Ectodermal cell (in vitro differentiated cells): ENCODE measurements around the gene NDUFS5.
"Not testable (repeated sequence)": the region's sequence is repeated elsewhere in the genome, so short reads cannot be mapped to it uniquely, and the experiment has no call there.

Source experiments
- H3K27ac ChIP-seq: 2 replicates; pipeline ENCODE4 v1.7.0; 2013; ENCODE audit warnings: mild to moderate bottlenecking, low read depth, low read length; ENCODE audit not compliant: insufficient read depth, poor library complexity, severe bottlenecking
- H3K27me3 ChIP-seq: 2 replicates; pipeline ENCODE4 v1.7.0; 2013; ENCODE audit warnings: mild to moderate bottlenecking, low read length; ENCODE audit not compliant: insufficient read depth, control insufficient read depth, poor library complexity, severe bottlenecking
- H3K36me3 ChIP-seq: one replicate; pipeline ENCODE4 v1.7.0; 2013; ENCODE audit warnings: low read length; ENCODE audit not compliant: control insufficient read depth, insufficient read depth
- H3K4me1 ChIP-seq: one replicate; pipeline ENCODE4 v1.7.0; 2013; ENCODE audit warnings: low read length; ENCODE audit not compliant: control insufficient read depth, insufficient read depth
- H3K4me3 ChIP-seq: 2 replicates; pipeline ENCODE4 v1.7.0; 2013; ENCODE audit warnings: low read depth, low read length, control low read depth; ENCODE audit not compliant: insufficient read depth
- H3K9me3 ChIP-seq: 2 replicates; pipeline ENCODE4 v1.7.0; 2013; ENCODE audit warnings: mild to moderate bottlenecking, low read length, moderate library complexity; ENCODE audit not compliant: control insufficient read depth
- WGBS, 2 experiments: methylation state at CpG; one replicate each; pipeline ENCODE4 v1.1.7; 2013; ENCODE audit warnings: missing lambda C conversion rate in 2 of 2; 5-methylcytosine and 5-hydroxymethylcytosine counted together

NDUFS5 gene

DNA sequence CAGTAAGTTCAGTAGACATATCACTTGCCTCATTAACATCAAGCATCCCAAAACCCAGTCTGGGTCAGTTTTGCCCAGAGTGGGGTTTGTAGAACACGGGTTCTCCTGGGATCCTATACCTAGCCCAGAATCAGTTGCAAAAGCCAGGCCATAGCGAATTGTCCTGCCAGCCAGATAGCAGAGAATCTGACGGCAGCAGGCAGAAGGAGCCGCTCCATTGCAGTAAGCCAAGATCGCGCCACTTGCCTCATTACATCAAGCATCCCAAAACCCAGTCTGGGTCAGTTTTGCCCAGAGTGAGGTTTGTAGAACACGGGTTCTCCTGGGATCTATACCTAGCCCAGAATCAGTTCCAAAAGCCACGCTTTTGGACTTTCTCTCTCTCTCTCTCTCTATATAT is 19.1 kb downstream of the NDUFS5 start:
- 93 to 94% methylated on average over 6 to 7 of the region's 8 CpGs for WGBS, 2 experiments
- Histone ChIP-seq H3K27me3 (no peaks in the 10 kb centered on the region), H3K27ac (no peak overlapping the region), H3K36me3 (peaks cover 4% of the 10 kb centered on the region), H3K9me3 (no peaks in the 10 kb centered on the region), H3K4me3 (no peak overlapping the region), H3K4me1 (no peaks in the 10 kb centered on the region)

DNA sequence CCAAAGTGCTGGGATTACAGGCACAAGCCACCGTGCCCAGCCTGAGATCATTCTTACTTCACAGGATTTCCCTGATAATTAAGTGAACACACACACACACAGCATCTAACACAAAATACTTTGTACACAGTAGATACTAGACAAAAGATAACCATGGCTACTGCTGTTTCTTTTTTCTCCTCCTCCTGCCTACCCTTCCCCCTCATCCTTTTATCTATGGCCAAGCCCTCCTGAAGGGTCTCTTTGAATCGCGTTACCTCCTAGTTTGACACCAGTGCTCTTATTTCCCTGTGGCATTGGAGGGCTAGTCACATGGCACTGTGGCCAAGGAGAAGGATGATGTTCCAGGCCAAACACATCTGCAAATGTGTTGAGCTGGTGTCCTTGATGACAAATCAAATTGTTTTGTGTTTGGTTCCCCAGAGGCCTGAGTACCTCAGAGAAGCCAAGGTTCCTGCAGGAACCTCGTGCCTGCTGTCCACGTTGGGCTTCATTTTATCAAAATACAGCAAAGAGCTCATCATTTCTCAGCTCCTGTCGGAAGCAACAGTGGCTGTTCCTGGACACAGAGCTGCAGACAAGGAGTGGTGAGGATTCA is 20.6 kb downstream of the NDUFS5 start:
- Histone ChIP-seq H3K27ac (peak overlapping the region; percentile 11), H3K4me1 (no peaks in the 10 kb centered on the region), H3K9me3 (no peaks in the 10 kb centered on the region), H3K36me3 (no peaks in the 10 kb centered on the region), H3K27me3 (no peaks in the 10 kb centered on the region), H3K4me3 (no peak overlapping the region)
- 74 to 79% methylated on average over 6 of the region's 6 CpGs for WGBS, 2 experiments

DNA sequence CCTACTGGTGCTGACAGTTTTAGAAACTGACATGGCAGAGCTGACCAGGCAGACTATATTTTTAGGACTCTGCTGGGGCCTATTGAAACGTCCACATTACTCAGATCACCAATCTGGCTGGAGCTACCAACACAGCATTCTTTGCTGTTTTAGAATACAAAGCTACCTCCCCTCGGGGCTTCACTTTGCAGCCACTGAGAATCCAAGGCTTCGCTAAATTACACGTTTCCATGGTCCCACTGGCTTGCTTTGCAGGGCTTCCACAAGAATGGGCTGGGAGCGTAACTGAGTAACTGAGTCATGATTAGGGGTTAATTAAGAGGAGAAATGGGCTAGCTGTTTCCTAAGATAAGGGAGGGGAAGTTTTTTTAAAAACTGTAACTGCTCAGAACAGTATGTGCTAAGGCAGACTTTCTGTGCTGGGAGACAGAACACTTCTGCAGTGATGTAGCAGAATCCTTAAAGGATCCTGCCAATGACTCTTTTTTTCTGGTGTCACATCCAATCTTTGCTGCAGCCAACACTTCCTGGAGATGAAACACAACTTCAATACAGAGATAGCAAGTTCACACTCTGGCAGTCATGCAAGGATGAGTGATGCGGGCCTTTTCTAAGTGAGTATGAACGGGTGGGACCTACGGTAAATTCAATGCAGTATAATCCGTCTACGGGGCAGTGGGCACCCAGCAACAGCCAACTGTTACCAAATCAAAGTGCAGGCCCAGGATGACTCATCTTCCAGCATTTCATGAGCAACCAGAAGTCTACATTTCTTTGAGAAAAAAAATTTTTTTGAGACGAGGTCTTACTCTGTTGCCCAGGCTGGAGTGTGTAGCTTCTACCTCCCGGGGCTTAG is 21.5 kb downstream of the NDUFS5 start:
- no peaks in the 10 kb centered on the region for H3K36me3 ChIP-seq
- WGBS, 2 experiments: 75 to 81% methylated on average over 12 of the region's 12 CpGs
- peak overlapping the region; percentile 11 for H3K27ac ChIP-seq
- H3K27me3 ChIP-seq: no peaks in the 10 kb centered on the region
- no peak overlapping the region for H3K4me3 ChIP-seq
- H3K4me1 ChIP-seq: no peaks in the 10 kb centered on the region
- no peaks in the 10 kb centered on the region for H3K9me3 ChIP-seq

DNA sequence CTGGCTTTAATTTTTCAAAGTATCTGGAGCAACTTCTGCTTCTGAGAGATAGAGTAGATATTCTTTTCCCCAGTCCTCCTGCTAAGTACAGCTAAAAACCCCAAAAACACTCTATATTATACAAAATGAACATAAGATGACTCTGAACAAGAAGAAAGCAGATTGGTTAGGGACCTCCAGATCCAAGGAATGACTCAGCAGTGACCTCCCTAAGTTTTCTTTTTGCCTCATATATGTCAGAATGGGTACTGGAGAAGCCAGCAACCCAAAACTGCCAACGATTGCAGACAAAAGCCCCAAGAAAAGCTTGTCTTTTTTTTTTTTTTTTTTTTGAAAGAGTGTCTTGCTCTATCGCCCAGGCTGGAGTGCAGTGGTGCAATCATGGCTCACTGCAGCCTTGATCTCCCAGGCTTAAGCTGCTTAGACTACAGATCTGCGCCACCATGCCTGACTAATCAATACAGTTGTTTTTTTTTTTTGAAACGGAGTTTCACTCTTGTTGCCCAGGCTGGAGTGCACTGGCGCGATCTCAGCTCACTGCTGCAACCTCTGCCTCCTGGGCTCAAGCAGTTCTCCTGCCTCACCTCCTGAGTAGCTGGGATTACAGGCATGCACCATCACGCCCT is 22.7 kb downstream of the NDUFS5 start:
- 90 to 95% methylated on average over 7 of the region's 7 CpGs for WGBS, 2 experiments

DNA sequence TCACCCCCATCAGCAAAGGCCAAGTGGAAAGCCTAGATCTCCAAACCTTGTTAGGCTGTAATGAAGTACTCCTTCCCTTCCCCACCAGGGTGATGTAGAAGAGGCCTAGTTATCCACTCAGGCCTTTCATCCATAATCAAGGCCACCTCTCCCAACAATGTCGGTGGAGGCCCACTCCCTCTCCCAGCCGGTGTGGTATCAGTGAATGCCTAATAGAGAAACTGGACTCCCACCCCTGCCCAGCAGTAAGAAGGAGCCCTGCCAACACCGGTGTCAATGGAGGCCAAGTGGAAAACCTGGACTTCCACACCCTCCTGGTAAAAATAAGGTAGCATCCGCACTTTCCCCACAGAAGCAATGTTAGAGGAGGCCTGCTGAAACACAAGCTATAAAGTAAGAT is 23.9 kb downstream of the NDUFS5 start:
- no peaks in the 10 kb centered on the region for H3K9me3 ChIP-seq
- no peaks in the 10 kb centered on the region for H3K4me1 ChIP-seq
- no peaks in the 10 kb centered on the region for H3K27me3 ChIP-seq
- no peak overlapping the region for H3K4me3 ChIP-seq
- 95 to 99% methylated on average over 4 of the region's 4 CpGs for WGBS, 2 experiments
- no peak overlapping the region for H3K27ac ChIP-seq
- H3K36me3 ChIP-seq: no peaks in the 10 kb centered on the region

More for the DNA sequence above, 22.7 kb downstream of the NDUFS5 start:
- Histone ChIP-seq H3K36me3 (no peaks in the 10 kb centered on the region), H3K4me3 (no peak overlapping the region), H3K27ac (no peak overlapping the region), H3K4me1 (no peaks in the 10 kb centered on the region), H3K27me3 (no peaks in the 10 kb centered on the region), H3K9me3 (no peaks in the 10 kb centered on the region)

DNA sequence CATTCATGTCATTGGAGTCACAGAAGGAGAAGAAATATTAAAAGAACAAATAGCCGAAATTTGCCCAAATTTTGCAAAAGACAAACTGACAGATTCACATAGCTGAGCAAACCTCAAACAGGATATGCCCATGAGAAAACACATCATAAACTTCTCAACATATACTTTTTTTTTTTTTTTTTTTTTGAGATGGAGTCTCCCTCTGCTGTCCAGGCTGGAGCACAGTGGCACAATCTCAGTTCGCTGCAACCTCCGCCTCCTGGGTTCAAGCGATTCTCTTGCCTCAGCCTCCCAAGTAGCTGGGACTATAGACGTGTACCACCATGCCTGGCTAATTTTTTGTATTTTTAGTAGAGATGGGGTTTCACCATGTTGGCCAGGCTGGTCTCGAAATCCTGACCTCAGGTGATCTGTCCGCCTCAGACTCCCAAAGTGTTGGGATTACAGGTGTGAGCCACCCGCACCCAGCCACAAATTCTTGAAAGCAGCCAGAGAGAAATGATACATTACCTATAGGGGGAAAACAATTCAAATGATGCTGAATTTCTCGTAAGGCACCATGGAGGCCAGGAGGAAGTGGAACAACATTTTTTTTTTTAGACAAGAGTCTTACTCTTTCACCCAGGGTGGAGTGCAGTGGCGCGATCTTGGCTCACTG is 25.2 kb downstream of the NDUFS5 start:
- H3K27ac ChIP-seq, H3K36me3 ChIP-seq, H3K4me3 ChIP-seq, H3K4me1 ChIP-seq, H3K27me3 ChIP-seq, H3K9me3 ChIP-seq: not testable (repeated sequence)
- WGBS, 2 experiments: 89 to 90% methylated on average over 11 of the region's 11 CpGs

DNA sequence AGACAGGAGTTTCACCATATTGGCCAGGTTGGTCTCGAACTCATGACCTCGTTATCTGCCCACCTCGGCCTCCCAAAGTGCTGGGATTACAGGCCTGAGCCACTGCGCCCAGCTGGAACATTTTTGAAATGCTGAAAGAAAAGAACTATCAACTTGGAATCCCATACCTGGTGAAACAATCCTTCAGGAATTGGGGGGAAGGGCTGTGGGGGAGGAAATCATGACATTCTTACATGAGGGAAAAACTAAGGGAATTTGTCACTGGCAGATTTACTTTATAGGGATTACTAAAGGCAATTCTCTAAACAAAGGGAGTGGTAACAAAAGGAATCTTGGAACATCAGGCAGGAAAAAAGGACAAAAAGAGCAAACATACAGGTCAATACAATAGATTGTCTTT is 25.8 kb downstream of the NDUFS5 start:
- no peaks in the 10 kb centered on the region for H3K4me1 ChIP-seq
- H3K9me3 ChIP-seq: no peaks in the 10 kb centered on the region
- no peaks in the 10 kb centered on the region for H3K27me3 ChIP-seq
- H3K36me3 ChIP-seq: no peaks in the 10 kb centered on the region
- H3K4me3 ChIP-seq: no peak overlapping the region
- H3K27ac ChIP-seq: no peak overlapping the region
- WGBS, 2 experiments: 86 to 88% methylated on average over 4 of the region's 4 CpGs

DNA sequence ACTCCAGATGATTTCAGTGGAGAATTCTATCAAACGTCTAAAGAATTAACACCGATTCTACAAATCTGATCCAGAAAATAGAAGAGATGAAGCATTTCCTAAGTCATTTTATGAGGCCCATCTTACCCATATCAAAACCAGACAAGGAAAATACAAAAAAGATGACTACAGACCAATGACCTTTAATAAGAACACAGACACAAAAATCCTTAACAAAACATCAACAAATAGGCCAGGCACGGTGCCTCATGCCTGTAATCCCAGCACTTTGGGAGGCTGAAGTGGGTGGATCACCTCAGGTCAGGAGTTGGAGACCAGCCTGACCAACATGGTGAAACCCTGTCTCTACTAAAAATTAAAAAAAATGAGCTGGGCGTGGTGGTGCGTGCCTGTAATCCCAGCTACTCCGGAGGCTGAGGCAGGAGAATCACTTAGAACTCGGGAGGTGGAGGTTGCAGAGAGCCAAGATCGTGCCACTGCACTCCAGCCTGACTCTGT is 29.1 kb downstream of the NDUFS5 start:
- H3K9me3 ChIP-seq, H3K4me3 ChIP-seq, H3K36me3 ChIP-seq, H3K27me3 ChIP-seq, H3K27ac ChIP-seq, H3K4me1 ChIP-seq: not testable (repeated sequence)
- 92 to 93% methylated on average over 7 to 8 of the region's 8 CpGs for WGBS, 2 experiments

DNA sequence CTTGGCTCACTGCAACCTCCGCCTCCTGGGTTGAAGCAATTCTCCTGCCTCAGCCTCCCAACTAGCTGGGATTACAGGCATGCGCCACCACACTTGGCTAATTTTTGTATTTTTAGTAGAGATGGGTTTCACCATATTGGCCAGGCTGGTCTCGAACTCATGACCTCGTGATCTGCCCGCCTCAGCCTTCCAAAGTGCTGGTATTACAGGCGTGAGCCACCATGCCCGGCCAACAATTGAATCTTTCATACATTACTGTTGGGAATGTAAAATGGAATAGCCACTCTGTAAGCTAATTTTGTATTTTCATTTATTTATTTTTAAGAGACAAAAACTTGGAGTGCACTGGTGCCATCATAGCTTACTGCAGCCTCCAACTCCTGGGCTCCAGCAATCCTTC is 35.4 kb downstream of the NDUFS5 start:
- H3K9me3 ChIP-seq, H3K27ac ChIP-seq, H3K4me1 ChIP-seq, H3K4me3 ChIP-seq, H3K27me3 ChIP-seq, H3K36me3 ChIP-seq: not testable (repeated sequence)
- WGBS, 2 experiments: 93 to 94% methylated on average over 7 of the region's 7 CpGs

DNA sequence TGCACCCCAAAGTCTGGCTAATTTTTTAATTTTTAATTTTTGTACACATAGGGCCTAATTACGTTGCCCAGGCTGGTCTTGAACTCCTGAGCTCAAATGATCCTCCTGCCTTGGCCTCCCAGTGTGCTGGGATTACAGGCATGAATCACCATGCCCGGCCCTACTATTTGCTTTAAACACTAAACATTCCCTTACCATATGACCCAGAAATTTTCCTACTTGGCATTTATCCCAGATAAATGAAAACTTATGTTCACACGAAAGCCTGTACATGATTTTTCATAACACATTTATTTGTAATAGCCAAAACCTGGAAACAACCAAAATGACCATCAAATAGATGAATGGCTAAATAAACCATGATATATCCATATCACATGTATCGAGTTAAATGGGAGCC is 35.8 kb downstream of the NDUFS5 start:
- 91 to 94% methylated on average over 4 of the region's 4 CpGs for WGBS, 2 experiments
- H3K9me3 ChIP-seq: no peaks in the 10 kb centered on the region
- no peak overlapping the region for H3K27ac ChIP-seq
- H3K36me3 ChIP-seq: no peaks in the 10 kb centered on the region
- no peaks in the 10 kb centered on the region for H3K27me3 ChIP-seq
- H3K4me3 ChIP-seq: no peak overlapping the region
- no peaks in the 10 kb centered on the region for H3K4me1 ChIP-seq
